ENCODE data around the gene FAM89A.
"Not testable (repeated sequence)": the region's sequence is repeated elsewhere in the genome, so short reads cannot be mapped to it uniquely, and the experiment has no call there.

Gene FAM89A

DNA sequence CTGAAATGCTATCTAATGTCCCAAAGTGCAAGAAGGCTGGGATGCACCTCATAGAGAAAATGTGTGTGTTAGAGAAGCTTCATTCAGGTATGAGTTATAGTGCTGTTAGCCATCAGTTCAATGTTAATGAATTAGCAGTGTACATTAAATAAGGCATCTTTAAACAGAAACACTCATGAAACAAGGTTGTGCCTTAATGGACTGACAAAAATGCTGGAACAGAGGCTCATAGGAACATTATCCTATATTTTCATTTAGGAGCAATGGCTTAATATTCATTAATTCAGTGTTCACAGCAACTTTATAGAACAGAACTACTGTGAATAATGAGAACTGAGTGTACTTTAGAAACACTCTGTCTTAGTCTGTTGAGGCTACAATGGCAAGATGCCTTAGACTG is 15.2 kb upstream of the FAM89A start:
- DNase-seq, result no peak

DNA sequence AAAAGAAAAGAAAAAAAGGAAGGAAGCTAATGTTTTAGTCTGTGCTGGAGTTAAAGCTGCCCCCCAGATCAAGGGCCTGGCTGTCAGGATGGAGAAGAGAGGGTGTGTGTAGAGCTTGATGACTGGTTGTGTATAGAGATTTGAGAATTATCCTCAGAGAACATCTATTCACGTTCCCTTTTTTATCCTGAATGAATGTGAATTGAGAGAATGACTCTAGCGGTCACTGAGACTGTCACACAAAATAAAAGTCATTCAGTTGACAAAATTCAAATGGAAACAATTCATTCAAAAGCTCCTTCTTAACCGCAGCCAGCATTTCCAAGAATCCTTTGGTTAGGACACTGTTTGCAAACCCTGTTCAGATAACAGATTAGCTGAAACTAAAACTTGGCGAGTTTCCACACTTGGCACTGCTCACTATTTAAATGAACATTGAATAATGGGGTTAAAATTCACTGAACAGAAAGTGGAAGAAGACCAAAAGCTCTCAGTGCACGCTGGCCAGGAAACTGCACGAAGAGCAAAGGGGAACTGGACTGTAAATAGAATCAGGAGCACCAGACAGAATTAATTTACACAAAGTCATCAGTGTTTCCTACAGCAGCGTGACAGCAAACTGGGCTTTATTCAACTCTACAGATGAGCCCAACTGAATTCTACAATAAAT is 13.6 kb upstream of the FAM89A start:
- DNase-seq, result peak; percentile 82

DNA sequence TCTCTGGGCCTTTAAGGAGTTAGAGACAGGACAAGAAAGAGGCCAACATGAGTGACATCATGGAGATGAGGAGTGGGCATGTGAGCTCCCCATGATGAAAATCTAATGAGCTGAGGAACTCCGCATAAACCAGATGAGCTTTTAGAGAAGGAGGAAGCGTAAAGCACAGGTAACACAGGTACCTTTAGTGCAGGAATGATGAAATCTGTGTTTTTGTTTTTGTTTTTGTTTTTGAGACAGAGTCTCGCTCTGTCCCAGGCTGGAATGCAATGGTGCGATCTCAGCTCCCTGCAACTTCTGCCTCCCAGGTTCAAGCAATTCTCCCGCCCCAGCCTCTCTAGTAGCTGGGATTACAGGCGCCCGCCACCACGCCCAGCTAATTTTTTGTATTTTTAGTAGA is 12.7 kb upstream of the FAM89A start:
- no peak for DNase-seq

DNA sequence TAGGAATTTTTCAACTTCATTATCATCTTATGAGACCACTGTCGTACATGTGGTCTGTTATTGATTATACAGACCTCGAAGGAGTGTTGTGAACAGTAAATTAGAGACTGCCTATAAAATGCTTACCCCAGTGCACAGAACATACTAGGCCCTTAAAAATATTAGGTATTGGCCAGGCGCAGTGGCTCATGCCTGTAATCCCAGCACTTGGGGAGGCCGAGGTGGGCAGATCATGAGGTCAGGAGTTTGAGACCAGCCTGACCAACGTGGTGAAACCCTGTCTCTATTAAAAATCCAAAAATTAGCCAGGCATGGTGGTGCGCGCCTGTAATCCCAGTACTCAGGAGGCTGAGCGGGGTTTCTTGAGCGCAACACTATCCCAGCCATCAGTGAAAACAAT is 10.9 kb upstream of the FAM89A start:
- DNase-seq, result not testable (repeated sequence)

DNA sequence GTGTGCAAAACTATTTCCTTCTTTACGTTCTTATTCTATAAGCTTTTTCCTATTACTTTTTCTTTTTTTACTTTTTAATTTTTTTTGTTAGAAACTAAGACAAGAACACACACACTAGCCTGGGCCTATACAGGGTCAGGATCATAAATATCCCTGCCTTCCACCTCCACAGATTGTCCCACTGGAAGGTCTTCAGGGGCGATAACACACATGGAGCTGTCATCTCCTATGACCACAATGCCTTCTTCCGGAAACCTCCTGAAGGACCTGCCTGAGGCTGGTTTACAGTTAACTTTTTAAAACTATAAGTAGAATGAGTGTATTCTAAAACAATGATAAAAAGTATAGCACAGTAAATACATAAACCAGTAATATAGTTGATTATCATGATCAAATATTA is 10.3 kb upstream of the FAM89A start:
- no peak for DNase-seq

DNA sequence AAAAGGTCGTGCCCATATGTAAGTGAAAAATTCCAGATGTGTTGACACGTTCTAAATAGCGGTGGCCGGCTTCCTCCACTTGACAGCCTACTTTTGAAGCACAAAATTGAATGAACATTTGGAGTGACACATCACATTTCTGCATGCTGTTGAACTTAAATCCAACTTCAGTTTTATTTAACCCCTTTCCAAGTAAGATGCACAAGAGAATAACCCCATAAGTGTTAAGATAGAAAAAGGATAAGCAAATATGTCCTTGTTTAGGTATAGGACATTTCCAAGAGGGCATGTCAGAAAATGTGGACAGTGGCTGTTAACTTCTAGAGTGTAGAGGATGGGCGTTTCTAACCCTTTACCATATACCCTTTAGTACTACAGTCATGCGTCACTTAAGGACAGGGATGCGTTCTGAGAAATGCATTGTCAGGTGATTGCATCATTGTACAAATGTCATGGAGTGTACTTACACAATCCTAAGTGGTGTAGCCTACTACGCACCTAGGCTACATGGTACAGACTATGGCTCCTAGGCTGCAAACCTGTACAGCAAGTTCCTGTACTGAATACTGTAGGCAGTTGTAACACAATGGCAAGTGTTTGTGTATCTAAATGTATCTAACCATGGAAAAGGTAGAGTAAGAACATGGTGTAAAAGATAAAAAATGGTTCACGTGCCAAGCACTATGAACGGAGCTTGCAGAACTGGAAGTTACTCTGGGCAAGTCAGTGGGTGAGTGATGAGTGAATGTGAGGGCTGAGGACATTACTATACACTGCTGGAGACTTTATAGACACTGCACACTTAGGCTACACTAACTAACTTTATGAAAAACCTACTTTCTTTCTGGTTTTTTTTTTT is 9.3 kb upstream of the FAM89A start:
- no peak for DNase-seq

DNA sequence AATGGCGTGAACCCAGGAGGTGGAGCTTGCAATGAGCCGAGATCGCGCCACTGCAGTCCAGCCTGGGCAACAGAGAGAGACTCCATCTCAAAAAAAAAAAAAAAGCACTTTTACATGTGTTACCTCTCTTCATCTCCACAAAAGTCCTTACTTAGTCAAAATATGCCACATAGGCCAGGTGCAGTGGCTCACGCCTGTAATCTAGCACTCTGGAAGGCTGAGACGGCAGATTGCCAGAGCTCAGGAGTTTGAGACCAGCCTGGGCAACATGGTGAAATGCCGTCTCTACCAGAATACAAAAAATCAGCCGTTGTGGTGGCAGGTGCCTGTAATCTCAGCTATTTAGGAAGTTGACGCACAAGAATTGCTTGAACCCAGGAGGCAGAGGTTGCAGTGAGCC is 8.4 kb upstream of the FAM89A start:
- DNase-seq, result not testable (repeated sequence)

DNA sequence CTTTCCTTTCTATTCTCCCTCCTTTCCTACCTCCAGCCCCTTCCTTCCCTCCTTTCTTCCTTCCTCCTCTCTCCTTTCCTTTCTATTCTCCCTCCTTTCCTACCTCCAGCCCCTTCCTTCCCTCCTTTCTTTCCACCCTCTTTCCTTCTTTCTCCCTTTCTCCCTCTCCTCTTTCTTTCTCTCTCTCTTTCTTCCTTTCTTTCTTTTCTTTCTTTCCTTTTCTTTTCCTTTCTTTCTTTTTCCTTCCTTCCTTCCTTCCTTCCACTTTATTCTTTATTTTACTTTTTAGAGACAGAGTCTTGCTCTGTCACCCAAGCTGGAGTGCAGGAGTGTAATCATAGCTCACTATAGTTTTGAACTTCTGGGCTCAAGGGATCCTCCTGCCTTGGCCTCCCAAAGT is 7.5 kb upstream of the FAM89A start:
- not testable (repeated sequence) for DNase-seq

DNA sequence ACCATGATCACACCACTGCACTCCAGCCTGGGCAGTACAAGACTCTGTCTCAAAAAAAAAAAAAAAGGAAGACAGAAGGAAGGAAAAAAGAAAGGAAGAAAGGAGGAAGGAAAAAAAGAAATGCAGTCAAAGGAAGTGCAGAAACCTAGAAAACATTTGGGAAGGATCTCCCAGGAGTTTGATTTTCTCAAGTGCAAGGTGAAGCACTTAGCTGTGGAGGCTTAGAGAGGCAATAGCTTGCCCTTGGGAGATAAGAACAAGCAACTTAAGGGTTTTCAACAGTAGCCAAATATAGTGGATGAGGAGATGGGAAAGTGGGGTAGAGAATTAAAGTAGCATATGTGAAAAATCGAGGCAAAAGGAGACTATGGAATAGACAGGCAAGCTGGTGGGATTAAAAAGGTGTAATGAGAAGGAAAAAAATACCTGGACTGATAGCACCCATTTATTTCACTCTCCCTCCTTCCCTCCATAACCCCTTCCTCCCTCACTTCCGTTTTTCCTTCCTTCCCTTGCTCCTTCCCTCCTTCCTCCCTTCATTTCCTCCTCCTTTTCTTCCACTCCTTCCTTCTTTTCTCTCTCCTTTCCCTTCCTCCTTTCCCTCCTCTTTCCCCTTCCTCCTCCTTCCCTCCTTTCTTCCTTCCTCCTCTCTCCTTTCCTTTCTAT is 6.8 kb upstream of the FAM89A start:
- DNase-seq, result no peak

DNA sequence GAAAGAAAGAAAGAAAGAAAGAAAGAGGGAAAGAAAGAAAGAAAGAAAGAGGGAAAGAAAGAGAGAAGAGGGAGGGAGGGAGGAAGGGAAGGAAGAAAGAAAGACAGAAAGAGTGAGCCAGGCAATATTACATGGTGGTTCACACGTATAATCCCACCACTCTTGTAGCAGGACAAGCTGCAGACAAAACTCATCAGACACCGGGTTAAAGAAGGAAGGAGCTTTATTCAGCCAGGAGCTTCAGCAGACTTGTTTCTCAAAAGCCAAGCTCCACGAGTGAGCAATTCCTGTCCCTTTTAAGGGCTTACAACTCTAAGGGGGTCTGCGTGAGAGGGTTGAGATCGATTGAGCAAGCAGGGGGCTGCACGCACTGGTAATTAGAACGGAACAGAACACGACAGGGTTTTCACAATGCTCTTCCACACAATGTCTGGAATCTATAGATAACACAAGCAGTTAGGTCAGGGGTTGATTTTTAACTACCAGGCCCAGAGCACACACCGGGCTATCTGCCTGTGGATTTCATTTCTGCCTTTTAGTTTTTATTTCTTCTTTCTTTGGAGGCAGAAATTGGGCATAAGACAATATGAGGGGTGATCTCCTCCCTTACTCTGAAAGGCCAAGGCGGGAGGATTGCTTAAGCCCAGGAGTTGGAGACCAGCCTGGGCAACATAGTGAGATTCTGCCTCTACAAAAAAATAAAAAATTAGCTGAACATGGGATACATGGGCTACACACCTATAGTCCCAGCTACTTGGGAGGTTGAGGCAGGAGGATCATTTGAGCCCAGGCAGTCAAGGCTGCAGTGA is 6.1 kb upstream of the FAM89A start:
- DNase-seq, result not testable (repeated sequence)

DNA sequence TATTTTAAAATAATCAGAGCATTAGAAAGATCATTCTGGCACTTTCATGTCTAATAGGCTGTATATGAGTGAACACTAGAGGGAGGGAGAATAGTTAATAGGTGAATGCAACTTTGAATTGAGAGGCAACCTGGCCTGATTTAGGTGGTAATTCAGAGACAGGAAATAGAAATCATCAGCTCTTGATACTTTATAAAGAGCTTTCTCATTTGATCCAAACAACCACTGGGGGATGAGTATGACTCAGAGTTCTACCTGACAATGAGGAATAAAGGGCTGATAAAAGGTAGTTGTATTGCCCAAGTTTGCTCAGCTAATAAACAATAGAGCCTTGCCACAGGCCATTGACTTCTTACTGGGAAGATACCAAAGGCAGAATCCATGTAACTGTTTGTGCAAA is 5.2 kb upstream of the FAM89A start:
- no peak for DNase-seq

DNA sequence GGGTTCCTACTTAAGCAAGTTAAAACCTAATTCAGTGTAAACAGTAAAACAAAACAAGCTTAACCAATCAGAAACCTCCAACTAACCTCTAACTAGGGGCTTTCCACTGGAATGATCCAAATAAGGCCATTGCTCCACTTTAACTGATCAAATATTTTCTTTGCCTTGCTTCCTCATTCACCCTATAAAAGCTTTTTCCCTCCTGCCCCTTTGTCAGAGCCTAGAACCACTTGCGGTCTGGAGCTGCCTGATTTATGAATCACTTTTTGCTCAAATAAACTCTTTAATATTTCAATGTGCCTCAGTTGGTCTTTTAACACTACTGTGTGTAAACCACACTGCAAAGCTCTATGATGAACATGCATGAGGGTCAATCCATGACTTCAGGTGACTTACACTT is 4.5 kb upstream of the FAM89A start:
- DNase-seq, result no peak

DNA sequence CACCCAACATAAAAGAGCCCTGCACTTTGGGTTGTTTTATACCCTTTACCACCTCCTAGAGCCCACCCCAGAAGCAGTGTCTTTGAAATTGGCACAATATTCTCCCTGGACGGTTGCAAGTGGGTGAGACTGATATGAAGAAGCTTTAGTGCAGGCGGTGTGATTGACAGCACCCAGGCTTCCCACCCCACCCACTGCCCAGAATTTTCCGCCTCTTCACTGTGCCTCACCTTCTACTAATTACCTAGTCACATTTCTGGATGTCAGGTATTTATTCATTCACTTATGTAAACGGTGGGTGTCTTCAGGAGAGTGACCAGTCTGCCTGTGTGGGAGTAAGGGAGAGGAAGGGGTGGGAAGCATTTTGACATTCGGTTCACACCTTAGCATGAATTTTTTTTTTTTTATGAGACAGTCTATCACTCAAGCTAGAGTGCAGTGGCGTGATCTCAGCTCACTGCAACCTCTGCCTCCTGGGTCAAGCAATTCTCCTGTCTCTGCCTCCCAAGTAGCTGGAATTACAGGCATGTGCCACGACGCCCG is 1.7 kb upstream of the FAM89A start:
- DNase-seq, result no peak

DNA sequence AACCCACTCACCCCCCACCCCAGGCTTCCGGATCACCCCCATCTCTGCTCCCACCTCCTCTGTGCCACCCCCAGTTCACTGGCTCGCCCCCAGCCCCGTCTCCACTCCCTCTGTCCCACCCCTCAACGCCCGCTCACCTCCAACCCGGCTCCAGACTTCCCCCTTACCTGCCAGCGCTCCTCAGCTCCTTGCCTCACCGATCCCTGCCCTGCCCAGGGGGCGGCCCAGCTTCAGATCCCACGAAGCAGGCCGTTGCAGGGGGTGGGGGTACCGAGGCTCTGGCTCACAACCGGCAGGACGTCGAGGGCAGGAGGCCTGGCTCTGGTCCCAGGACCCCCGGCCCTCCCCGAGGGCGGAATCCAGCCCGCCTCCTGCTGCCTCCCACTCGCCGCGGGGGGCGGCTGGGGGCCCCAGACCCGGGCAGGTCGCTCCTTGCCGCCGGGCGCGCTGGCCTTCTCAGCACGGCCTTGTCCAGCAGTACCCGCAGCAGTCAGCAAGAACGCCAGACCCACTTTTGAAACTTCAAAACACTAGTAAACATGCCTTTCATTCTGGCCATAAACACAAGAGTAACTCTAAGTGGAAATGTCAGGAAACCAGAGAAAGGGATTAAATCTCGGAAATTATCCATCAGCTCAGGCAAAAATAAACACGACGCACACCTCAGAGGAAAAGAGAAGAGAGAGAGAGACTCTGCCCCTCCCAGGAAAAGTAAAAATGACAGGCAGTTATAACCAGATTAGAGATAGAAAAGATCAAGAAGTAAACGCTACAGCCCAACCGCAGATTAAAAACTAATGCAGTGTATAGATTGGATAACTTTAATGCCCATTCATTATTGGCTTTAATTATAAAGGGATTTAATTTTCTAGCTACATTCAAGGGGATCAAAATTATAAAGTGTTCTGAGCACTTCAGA is 1.0 kb upstream of the FAM89A start:
- no peak for DNase-seq

DNA sequence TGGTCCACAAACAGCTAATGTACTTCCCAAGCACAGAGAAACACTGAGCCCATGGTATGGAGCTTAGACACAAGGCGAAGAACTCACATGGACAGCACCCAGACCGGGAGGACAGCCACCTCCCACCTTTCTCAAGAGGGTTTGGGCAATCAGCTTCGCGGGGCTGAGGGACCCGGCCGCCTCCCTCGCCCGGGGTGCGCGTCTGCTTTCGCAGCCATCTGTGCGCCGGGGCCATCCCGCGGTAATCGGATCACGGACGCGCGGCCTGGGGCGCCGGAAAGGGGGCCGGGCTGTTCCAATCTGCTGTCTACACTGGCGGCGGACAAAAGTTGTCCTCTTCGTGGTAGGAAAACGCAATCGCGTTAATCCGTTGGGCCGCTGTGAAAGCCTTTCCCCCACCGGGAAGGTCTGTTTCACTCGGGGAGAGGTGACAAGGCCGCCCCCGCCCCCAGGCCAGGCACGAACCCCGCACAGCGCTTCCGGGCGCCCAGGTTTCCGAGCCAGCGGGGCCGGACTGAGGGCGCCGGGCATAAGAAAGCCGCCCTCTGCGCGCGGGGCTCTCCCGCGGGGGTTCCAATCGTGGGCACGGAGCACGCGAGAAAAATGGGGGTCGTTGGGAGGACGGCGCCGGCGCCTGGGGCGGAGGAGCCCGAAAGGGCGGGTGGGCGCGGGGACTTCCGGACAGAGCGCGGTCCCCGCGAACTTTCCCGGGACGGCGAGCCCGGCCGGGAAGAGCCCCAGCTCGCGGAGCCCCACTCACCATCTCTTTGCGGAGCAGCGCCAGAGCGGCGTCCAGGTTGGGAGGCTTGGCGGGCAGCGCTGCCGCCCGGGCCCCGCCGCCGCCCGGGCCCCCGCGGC is 664 bp downstream of the FAM89A start:
- DNase-seq, result no peak

DNA sequence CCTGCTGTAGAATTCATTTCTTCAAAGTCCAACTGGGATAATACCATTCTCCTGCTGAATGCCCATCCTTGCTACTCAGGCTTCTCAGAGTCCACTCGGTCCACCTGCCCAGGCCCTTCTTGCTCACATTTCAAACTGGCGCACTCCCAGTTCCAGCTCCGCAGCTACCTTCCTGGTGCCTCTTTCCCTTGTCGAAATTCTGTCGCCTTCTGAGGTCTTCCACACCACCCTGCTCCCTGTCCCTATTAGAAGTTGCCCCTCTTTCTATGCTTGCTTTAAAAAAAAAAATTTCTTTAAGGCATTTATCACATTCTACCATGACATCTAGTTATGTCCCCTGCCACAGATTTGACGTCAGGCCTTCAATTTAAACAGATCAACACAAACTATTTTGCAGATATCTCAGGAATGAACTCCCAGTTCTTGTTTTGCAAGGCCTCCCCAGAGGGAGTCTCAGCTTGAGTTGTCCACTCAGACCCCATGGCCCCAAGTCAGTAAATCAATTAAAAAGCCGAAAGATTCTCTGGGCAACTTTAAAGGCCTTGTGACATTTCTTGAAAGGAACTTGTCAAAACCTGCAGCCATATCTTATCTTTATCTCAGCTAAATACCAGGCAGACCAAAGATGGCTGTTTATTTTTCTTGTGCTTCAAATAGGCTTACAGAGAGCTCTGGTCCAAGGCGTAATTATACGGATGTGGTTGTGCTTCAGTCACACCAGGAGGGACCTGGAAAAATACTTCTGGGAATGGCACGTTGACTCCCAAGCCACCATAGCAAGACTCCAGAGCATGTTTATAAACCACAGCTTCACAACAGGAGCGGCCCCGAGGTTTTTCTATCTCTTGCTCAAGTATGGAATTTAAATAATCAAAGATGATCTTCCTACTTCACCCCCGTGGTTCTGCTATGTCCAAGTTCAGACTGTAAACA is 2.2 kb downstream of the FAM89A start:
- DNase-seq, result no peak

DNA sequence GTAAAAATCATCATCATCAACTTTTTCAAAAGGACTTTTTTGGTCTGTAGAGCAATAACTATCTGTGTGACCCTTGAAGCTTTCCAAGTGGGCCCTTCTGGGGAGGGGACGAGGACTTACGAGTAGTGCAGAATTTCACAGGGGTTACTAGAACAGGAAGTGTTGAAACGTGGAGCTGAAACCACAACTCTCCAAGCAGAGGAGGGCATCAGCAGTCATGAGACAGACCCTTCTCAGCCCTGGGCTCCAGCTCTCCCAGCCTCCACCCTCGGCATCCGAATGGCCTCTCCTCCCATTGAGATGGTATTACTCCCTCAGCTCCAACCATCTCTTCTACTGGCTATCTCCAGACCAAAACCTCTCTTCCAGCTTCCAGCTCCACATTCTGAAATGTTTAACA is 3.6 kb downstream of the FAM89A start:
- no peak for DNase-seq

DNA sequence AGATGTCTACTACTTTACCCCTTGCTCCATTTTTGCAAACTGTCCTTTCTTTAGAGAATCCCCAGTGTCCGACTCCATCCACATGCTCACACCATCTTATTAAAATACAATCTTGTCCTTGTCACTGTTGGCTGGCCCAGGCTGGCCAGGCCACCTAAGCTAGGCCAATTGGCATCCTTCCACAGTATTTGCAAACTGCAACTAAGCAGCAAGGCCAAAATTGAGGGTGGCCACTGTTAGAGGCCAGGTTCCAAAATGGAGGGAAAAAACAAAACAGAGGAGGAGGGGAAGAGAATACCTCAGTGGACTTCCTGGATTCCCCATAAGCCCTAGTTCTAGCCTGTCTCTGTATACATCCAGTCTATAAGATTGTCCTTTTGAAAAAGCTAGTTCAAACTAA is 4.3 kb downstream of the FAM89A start:
- DNase-seq, result no peak

DNA sequence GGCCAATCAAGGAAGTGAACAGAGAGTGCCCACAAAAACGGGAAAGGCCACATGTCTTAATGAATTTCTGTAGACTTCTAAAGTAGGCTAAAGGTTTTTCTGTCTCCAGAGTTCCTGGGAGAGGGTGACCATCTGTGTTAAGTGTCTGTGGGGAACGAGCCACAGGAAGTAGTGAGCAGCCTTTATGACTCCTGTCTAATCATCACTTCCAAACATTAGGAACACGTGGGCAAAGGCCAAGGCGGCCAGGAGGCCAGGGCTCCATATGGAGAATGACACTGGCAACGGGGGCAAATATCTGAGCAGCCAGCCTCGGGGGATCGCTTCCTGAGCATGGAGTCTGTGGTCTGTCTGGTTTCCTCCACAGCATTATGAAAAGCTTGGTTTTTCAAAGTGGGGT is 7.1 kb downstream of the FAM89A start:
- no peak for DNase-seq

DNA sequence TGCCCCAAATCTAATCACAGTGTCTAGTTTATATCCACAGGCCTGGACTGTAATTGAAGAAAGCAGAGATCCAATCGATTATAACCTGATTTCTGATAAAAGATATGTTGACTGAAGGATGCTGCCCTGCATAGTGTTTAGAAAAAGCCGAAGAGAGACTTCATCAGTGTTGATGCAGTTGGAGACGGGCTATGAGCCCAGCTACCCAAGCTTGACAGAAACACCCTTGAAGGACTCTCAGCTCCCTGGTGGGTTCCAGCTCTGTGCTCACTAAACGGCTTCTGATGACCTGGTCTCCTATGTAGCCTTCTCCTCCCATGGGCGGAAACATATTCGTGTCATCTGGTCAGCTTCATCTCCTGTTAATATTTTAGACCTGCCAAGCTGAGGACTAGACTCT is 10.2 kb downstream of the FAM89A start:
- DNase-seq, result no peak

All from DMS79 treated with DMSO at 0.1 percent for 48 hours (cell line).